Brain microvascular endothelial cell (primary cell): Measurements from ENCODE around the gene FGF3.

ENCODE experiments used
- DNase-seq: peaks from one replicate; pipeline ENCODE4 v3.0.0-alpha.2; 2020
- H3K27ac ChIP-seq: fragments of 250-450 bp; sonication (Bioruptor Pico); 2 replicates; pipeline ENCODE4 v1.5.1; 2020; ENCODE audit warnings: mild to moderate bottlenecking, moderate library complexity
- H3K27me3 ChIP-seq: fragments of 250-450 bp; sonication (Bioruptor Pico); replicated peaks from 2 replicates; pipeline ENCODE4 v1.5.1; 2020; ENCODE audit warnings: mild to moderate bottlenecking
- H3K36me3 ChIP-seq: fragments of 250-450 bp; sonication (Bioruptor Pico); replicated peaks from 2 replicates; pipeline ENCODE4 v1.5.1; 2020; ENCODE audit warnings: mild to moderate bottlenecking
- H3K4me3 ChIP-seq: 2 replicates; pipeline ENCODE4 v1.5.1; 2011; ENCODE audit warnings: low read depth, mild to moderate bottlenecking, control low read depth, low read length, moderate library complexity
- CTCF ChIP-seq: IDR thresholded peaks from 2 replicates; pipeline ENCODE4 v1.5.1; 2011; ENCODE audit warnings: low read depth, mild to moderate bottlenecking, moderate library complexity, low read length, control low read depth, inconsistent platforms; ENCODE audit errors: missing control alignments
- in situ Hi-C: cut with HindIII; loops from 2 replicates; pipeline ENCODE4 v1.10.0; 2017; ENCODE audit warnings: low sequenced_read_pairs, low pct_ligation_motif_present

The FGF3 gene

GRCh38 chr11:69830086-69830485 lies 10.9 kb upstream of the FGF3 start:
- no peak for DNase-seq
- Histone ChIP-seq H3K27me3 (peaks cover 9% of the 10 kb centered on the region), H3K4me3 (no peak overlapping the region), H3K36me3 (no peaks in the 10 kb centered on the region), H3K27ac (no peak overlapping the region)
- in situ Hi-C loops = no loop called here
- TF ChIP-seq CTCF = no peak

GRCh38 chr11:69828971-69829344 lies 9.7 kb upstream of the FGF3 start:
- in situ Hi-C loops = no loop called here
- no peaks in the 10 kb centered on the region for H3K36me3 ChIP-seq
- peaks cover 9% of the 10 kb centered on the region for H3K27me3 ChIP-seq
- no peak overlapping the region for H3K27ac ChIP-seq
- TF ChIP-seq CTCF = no peak
- H3K4me3 ChIP-seq = no peak overlapping the region
- DNase-seq = no peak

- DNase-seq = no peak
- Histone ChIP-seq H3K27ac (no peak overlapping the region), H3K4me3 (no peak overlapping the region), H3K36me3 (no peaks in the 10 kb centered on the region), H3K27me3 (peaks cover 11% of the 10 kb centered on the region)
- in situ Hi-C loops = no loop called here
- no peak for TF ChIP-seq CTCF
Measured at GRCh38 chr11:69828276-69828970, 9.2 kb upstream of the FGF3 start.

GRCh38 chr11:69826773-69827172 lies 7.6 kb upstream of the FGF3 start:
- no peak for TF ChIP-seq CTCF
- Histone ChIP-seq H3K4me3 (no peak overlapping the region), H3K27ac (no peak overlapping the region), H3K27me3 (peaks cover 19% of the 10 kb centered on the region), H3K36me3 (no peaks in the 10 kb centered on the region)
- in situ Hi-C loops = no loop called here
- DNase-seq = no peak

- Histone ChIP-seq H3K27ac (no peak overlapping the region), H3K27me3 (peaks cover 27% of the 10 kb centered on the region), H3K36me3 (no peaks in the 10 kb centered on the region), H3K4me3 (no peak overlapping the region)
- in situ Hi-C loops = no loop called here
- DNase-seq = no peak
- no peak for TF ChIP-seq CTCF
Measured at GRCh38 chr11:69825941-69826340, 6.7 kb upstream of the FGF3 start.

GRCh38 chr11:69825037-69825834 lies 6.0 kb upstream of the FGF3 start:
- Histone ChIP-seq H3K27ac (no peak overlapping the region), H3K4me3 (no peak overlapping the region), H3K36me3 (no peaks in the 10 kb centered on the region), H3K27me3 (peaks cover 34% of the 10 kb centered on the region)
- DNase-seq = no peak
- no peak for TF ChIP-seq CTCF
- in situ Hi-C loops = no loop called here
